ENCODE measurements around the gene PRPF31. TPM values are rescaled to one million over a fixed set of nuclear protein-coding genes. Genes with fewer than 3 reads are reported as not detected.

Gene PRPF31
- total RNA-seq, 3 donors from 2014 or later, result 34.3 to 54.6 (median 39.9) TPM

DNA sequence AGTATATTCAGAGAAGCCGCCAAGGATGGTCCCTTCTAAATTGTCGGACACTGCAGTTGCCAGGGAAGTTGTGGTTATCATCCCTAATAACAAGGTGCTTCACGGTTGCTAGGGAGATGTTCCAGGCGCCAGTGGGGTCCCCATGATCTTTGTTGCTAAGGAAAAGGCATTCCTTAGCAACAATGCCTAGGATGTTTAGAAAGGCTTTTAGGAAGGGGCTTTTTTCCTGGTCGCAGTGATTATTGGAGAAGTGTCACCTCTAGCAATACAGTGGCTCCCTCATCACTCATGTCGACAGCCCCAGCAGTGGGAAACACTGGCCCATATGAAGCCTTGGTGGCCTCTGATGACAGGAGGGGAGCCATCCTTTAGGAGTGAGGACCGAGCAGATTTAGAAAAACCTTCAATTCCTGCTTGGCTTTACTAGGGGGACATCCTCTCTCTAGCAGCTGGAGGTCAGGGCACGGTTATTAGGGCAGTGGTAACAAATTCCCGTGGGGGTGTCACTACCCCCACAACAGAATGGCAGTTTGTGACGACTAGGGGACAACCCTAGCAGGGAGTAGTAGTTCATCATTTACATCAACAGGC, 63.8 kb downstream of the PRPF31 start:
- no peak for ATAC-seq
- no peaks in the 10 kb centered on the region for H3K36me3 ChIP-seq (ENCODE audit: low read depth)
- H3K4me1 ChIP-seq (ENCODE audit: low read depth), result peaks cover 8% of the 10 kb centered on the region
- H3K4me3 ChIP-seq, result no peak overlapping the region
- TF ChIP-seq, protein P1, sequence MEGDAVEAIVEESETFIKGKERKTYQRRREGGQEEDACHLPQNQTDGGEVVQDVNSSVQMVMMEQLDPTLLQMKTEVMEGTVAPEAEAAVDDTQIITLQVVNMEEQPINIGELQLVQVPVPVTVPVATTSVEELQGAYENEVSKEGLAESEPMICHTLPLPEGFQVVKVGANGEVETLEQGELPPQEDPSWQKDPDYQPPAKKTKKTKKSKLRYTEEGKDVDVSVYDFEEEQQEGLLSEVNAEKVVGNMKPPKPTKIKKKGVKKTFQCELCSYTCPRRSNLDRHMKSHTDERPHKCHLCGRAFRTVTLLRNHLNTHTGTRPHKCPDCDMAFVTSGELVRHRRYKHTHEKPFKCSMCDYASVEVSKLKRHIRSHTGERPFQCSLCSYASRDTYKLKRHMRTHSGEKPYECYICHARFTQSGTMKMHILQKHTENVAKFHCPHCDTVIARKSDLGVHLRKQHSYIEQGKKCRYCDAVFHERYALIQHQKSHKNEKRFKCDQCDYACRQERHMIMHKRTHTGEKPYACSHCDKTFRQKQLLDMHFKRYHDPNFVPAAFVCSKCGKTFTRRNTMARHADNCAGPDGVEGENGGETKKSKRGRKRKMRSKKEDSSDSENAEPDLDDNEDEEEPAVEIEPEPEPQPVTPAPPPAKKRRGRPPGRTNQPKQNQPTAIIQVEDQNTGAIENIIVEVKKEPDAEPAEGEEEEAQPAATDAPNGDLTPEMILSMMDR (IDR thresholded peaks at IDR 0.05), result no peak
- H3K9me3 ChIP-seq, result no peaks in the 10 kb centered on the region
- intact Hi-C loops (cut with DNase I, micrococcal nuclease), result no loop called here
- DNase-seq, result peak in 1 of 3 donors; percentile 23

GRCh38 chr19:54179921-54180461, 64.4 kb downstream of the PRPF31 start:
- TF ChIP-seq, protein P1 (IDR thresholded peaks at IDR 0.05), result peak; percentile 24
- intact Hi-C loops (cut with DNase I, micrococcal nuclease), result no loop called here
- DNase-seq, result peak; percentile 74 to 83 (median 78)
- peak; percentile 97 for ATAC-seq
- H3K36me3 ChIP-seq (ENCODE audit: low read depth), result no peaks in the 10 kb centered on the region
- H3K9me3 ChIP-seq, result no peaks in the 10 kb centered on the region
- H3K4me3 ChIP-seq, result no peak overlapping the region
- H3K4me1 ChIP-seq (ENCODE audit: low read depth), result peaks cover 8% of the 10 kb centered on the region

DNA sequence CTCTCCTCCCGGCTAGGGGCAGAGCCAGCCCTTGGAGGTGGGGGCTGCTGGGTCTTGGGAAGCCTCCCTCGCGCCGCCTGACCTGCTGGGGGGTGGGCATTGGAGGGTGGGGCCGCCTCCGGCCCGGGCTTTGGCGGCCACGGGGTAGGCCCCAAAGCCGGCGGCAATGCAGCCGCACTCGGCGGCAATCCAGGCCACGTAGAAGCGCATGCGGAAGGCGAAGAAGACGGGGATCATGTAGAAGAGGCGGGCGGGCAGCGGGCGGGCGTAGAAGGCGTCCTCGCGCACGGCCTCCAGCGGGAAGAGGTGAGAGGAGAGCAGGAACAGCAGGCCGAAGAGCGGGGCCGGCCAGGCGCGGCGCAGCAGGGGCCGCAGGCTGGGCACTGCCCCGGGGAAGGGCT, 65.1 kb downstream of the PRPF31 start:
- H3K36me3 ChIP-seq (ENCODE audit: low read depth), result no peaks in the 10 kb centered on the region
- no peaks in the 10 kb centered on the region for H3K9me3 ChIP-seq
- DNase-seq (peak in 2 of 3 donors; percentile 37 to 53), ATAC-seq (no peak)
- intact Hi-C loops (cut with DNase I, micrococcal nuclease), result no loop called here
- TF ChIP-seq, protein P1 (IDR thresholded peaks at IDR 0.05), result no peak
- no peak overlapping the region for H3K4me3 ChIP-seq
- peaks cover 8% of the 10 kb centered on the region for H3K4me1 ChIP-seq (ENCODE audit: low read depth)

Other genes starting within 250 kb of the PRPF31 start
- gene MYADM, start 247.9 kb upstream of the PRPF31 start, total RNA-seq, result 100 to 1,000 TPM in 1 of 3 donors, 10 to 100 TPM in 2; 47.0 to 193 (median 67.7) TPM
- gene PRKCG, start 233.6 kb upstream of the PRPF31 start, total RNA-seq, result under 1 TPM in 2 of 3 donors, not detected in 1; 0.09 to 0.35 TPM
- gene CACNG7, start 206.5 kb upstream of the PRPF31 start, total RNA-seq, result under 1 TPM in 1 of 3 donors, not detected in 2; 0.54 TPM
- under 1 TPM in 2 of 3 donors, not detected in 1; 0.07 to 0.09 TPM for gene CACNG8, start 152.8 kb upstream of the PRPF31 start, total RNA-seq
- gene CACNG6, start 124.1 kb upstream of the PRPF31 start, total RNA-seq, result not detected
- gene VSTM1, start 51.9 kb upstream of the PRPF31 start, total RNA-seq, result not detected
- gene TARM1, start 34.4 kb upstream of the PRPF31 start, total RNA-seq, result not detected
- 1 to 10 TPM in 2 of 3 donors, under 1 TPM in 1; 0.35 to 1.8 (median 1.4) TPM for gene OSCAR, start 15.0 kb upstream of the PRPF31 start, total RNA-seq
- gene NDUFA3, start 12.9 kb upstream of the PRPF31 start, total RNA-seq, result 100 to 1,000 TPM in 2 of 3 donors, 10 to 100 TPM in 1; 93.4 to 155 (median 139) TPM
- gene TFPT, start 97 bp upstream of the PRPF31 start, total RNA-seq, result 10 to 100 TPM in 2 of 3 donors, 1 to 10 TPM in 1; 9.8 to 18.2 (median 15.3) TPM
- gene CNOT3, start 22.0 kb downstream of the PRPF31 start, total RNA-seq, result 10 to 100 TPM; 42.4 to 47.9 (median 43.7) TPM
- 10 to 100 TPM in 1 of 3 donors, 1 to 10 TPM in 2; 7.5 to 10.8 (median 8.0) TPM for gene LENG1, start 44.0 kb downstream of the PRPF31 start, total RNA-seq
- gene TMC4, start 57.4 kb downstream of the PRPF31 start, total RNA-seq, result 100 to 1,000 TPM; 107 to 276 (median 178) TPM
- gene MBOAT7, start 73.8 kb downstream of the PRPF31 start, total RNA-seq, result 100 to 1,000 TPM in 2 of 3 donors, 10 to 100 TPM in 1; 79.9 to 176 (median 113) TPM
- gene TSEN34, start 75.6 kb downstream of the PRPF31 start, total RNA-seq, result 10 to 100 TPM; 35.0 to 40.3 (median 35.2) TPM
- gene RPS9, start 85.1 kb downstream of the PRPF31 start, total RNA-seq, result 1,000 to 10,000 TPM in 2 of 3 donors, 100 to 1,000 TPM in 1; 873 to 1,110 (median 1,027) TPM
- 1 to 10 TPM in 2 of 3 donors, under 1 TPM in 1; 0.67 to 7.7 (median 4.3) TPM for gene LILRB3, start 107.3 kb downstream of the PRPF31 start, total RNA-seq
- gene LILRA6, start 127.0 kb downstream of the PRPF31 start, total RNA-seq, result 1 to 10 TPM in 2 of 3 donors, not detected in 1; 2.4 to 3.5 TPM
- gene LILRB5, start 141.5 kb downstream of the PRPF31 start, total RNA-seq, result 10 to 100 TPM in 2 of 3 donors, 1 to 10 TPM in 1; 5.4 to 17.5 (median 12.2) TPM
- 1 to 10 TPM; 1.2 to 9.6 (median 4.7) TPM for gene LILRB2, start 165.4 kb downstream of the PRPF31 start, total RNA-seq
- 1 to 10 TPM in 2 of 3 donors, under 1 TPM in 1; 0.72 to 4.7 (median 1.8) TPM for gene LILRA5, start 197.4 kb downstream of the PRPF31 start, total RNA-seq
- gene LILRA4, start 223.4 kb downstream of the PRPF31 start, total RNA-seq, result not detected
- gene LAIR1, start 249.2 kb downstream of the PRPF31 start, total RNA-seq, result 10 to 100 TPM in 2 of 3 donors, 1 to 10 TPM in 1; 5.4 to 26.7 (median 17.1) TPM